Hematopoietic multipotent progenitor cell treated with erythropoietin and hydrocortisone succinate and interleukin-3 and kit ligand, for 6 days (in vitro differentiated cells): ENCODE data around the gene ERFL.
"Not testable (repeated sequence)": the region's sequence is repeated elsewhere in the genome, so short reads cannot be mapped to it uniquely, and the experiment has no call there.

ENCODE experiments used
- DNase-seq: peaks from one replicate; pipeline ENCODE4 v3.0.0-alpha.2; 2015

The ERFL gene

DNA sequence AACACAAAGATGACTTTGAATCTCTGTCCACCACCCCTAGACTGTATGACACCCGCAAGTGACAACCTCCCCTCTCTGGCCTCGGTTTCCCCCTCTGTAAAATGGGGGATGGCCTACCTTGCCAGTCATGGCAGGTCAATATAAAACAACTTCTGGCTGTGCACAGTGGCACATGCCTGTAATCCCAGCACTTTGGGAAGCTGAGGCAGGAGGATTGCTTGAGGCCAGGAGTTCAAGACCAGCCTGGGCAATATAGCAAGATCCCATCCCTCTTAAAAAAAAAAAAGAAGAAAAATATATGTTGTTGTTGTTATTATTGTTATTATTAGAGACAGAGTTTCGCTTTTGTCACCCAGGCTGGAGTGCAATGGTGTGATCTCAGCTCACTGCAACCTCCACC, 52.3 kb downstream of the ERFL start:
- not testable (repeated sequence) for DNase-seq

DNA sequence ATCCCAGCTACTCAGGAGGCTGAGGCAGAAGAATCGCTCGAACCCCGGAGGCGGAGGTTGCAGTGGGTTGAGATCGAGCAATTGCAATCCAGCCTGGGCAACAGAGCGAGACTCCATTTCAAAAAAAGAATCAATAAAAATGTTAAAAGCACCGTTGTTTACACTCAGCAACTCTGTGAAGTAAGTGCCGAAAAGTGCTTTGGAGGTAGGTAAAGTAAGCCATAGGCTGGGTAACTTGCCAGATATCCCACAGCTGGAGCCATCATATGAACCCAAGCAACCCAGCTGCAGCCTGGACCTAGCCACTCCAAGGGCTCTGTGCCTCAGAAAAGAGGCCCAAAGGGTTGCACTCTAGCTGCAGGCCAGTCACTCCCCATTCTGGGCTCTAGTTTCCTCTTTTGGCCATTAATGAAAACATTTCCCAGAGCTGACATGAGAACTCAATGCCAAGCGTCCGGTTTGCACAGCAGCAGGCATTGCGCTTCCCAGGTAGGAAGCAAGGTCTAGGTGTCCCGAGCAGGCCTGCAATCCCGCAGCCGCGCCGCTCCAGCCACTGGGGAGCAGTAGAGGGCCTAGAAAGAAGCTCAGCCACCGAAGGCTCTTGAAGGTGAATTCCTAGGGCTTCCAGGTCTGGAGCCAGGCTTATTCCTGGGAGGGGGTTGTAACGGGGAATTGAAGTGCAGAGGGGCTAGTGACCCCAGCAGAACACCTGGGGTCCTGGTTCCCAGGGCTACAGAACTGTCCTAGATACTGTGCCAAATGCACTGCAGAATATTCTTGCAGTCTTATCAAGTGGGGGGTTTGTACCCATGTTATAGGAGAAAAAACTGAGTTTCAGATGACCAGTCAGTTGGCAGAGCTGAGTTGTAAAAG, 55.2 kb downstream of the ERFL start:
- peak; percentile 85 for DNase-seq

GRCh38 chr19:41872384-41872774, 55.9 kb downstream of the ERFL start:
- no peak for DNase-seq

- peak; percentile 54 for DNase-seq
These were observed 56.5 kb downstream of the ERFL start for GRCh38 chr19:41871573-41872383.

DNA sequence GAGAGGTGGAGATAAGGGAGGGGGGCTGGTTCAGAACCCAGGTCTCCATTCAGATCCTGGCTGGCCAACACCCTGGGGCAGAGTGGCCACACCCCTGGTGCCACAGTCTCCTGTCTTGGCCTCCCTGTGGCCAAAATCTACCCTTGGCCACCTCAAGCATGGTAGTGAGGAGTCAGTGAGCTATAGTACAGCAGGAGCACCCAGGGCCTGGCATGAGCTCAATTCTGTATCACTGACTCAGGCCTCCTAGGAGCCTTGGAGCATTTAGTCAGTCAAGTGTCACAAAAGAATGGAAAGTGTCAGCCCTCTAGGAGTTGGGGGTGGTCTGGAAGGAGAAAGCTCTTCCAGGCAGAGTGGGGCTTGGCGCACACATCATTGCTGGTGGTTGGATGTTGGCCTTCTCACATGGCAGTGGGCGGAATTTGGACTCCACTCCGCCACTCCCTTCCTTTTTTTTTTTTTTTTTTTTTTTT, 57.8 kb downstream of the ERFL start:
- DNase-seq, result peak; percentile 59

DNA sequence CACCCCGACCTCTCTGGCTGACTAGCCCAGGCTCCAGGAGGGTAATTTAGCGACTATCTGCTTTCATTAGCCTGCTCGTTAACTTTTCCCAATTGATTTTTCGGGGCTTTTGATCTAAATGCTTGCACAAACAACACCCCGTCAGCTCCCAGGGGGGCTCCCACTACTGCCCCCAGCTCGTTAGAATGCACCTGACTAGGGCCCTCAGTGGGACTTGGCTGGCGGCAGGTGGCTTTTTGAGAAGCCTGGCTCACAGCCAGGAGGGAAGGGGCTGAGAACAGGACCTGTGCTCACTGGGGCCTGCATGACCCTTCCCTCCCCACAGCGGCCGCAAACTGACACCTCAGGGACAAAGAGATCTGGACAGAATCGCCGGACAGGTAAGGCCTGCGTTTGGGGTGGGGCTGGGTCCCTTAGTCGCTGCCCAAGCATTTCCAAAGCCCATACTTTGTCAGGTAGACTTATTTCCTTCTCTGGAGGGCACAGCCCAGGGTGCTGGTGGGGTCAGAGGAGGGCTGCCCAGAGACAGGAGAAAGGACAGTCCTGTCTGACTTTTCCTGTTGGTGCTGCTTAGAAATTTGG, 58.8 kb downstream of the ERFL start:
- DNase-seq, result no peak

- no peak for DNase-seq
These were observed 59.3 kb downstream of the ERFL start for GRCh38 chr19:41868989-41869300.

DNA sequence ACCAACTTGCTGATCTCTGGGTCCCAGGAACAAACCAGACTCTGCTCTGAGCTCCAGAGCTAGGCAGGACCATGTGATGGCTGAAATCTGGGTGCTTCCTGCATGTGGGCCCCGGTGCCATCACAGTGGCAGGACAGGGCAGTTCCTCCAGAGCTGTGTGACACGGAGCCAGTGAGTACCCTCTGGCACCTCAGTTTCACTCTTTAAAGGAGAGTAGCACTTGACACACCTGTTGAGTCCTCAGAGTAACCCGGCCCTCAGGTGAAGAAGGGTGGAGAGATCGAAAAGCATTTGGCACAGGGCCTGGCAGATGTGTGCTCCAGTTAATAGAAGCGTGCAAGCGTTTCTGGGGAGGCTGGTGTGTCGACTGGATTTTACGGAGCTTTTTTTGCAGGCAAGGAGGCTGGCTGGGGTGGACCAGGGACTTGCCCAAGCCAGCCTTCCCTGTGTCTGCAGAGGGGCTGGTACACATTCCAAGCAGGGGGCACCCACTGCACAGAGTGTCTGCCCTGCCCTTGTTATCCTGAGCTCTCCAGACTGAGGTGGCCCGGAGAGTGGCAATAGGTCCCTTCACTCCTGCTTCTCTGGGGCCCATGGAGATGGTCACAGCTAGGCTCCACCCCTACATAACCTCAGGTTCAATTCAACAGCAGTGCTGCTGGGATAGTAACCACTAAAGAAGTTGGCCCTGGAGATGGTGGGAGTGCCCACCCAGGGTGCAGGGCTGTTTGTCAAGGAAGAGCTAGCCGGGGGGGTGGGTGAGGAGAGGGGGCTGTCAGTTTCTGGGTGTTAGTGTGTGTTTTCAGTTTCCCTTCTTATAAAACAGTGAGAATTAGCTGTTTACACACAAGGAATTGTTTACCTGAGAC, 59.9 kb downstream of the ERFL start:
- DNase-seq, result no peak

DNA sequence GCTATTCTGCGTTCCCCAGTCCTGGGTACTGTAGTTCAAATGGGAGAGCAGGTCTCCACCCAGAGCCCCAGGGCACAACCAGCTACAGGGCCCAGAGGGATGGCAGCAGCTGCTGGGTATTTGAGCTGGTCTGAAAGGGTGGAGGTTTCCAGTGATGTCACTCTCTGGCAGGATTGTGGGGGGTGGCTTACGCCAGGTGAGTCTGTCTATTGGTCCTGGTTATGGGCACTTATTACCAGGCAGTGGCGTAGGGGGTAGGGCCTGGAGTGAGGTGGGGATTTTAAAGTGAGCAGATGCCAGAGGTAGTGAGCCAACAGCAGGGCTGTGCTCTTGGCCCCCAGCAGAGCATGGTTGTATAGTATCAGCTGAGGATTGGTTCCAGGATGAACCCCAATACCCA, 62.0 kb downstream of the ERFL start:
- DNase-seq, result no peak

DNA sequence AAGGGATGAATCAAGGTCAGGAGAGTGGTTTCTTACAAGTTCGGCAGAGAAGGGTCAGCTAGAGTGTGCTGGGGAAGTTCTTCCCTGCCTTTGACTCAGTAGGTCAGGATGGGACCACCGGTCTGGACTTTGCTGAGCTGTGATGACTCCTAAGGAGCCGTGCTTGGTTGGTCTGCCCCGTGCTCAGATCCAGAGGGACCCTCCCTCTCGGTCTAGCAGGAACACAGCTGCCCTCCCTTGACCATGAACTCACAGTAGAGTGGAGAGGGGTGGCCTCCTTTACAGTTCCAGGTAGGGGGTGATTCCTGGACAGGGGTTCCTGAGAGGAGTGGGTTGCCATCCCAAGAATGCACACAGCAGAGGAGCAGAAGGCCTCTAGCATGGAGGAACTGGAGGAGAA, 63.9 kb downstream of the ERFL start:
- DNase-seq, result no peak

- peak; percentile 63 for DNase-seq
These were observed 64.9 kb downstream of the ERFL start for GRCh38 chr19:41863209-41863931.

DNA sequence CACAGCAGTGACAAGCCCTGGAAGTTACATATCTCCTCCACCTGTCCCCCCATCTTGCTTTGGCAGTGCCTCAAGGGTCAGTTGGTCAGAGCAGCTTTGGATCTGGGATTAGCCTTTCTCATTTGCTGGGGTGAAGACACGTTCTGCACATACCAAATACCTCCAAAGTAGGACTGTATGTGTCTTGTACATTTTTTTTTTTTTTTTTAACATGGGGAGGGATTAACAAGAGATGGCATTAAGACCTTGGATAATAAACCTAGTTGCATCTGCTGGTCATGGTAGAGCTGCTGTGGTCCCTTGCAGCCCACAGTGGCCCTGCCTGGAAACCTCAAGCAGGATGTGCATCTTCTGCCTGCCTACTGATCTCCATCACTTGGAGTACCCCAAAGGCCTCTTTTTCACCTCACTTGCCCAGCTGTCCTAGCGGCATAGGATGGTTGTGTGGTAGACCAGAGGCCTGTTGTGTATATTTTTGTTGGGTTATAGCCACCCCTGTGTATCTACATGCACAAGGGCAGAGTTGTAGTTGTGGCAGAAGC, 65.7 kb downstream of the ERFL start:
- DNase-seq, result no peak

- DNase-seq, result no peak
These were observed 66.4 kb downstream of the ERFL start for GRCh38 chr19:41861846-41862245.

GRCh38 chr19:41861116-41861768, 67.0 kb downstream of the ERFL start:
- no peak for DNase-seq

DNA sequence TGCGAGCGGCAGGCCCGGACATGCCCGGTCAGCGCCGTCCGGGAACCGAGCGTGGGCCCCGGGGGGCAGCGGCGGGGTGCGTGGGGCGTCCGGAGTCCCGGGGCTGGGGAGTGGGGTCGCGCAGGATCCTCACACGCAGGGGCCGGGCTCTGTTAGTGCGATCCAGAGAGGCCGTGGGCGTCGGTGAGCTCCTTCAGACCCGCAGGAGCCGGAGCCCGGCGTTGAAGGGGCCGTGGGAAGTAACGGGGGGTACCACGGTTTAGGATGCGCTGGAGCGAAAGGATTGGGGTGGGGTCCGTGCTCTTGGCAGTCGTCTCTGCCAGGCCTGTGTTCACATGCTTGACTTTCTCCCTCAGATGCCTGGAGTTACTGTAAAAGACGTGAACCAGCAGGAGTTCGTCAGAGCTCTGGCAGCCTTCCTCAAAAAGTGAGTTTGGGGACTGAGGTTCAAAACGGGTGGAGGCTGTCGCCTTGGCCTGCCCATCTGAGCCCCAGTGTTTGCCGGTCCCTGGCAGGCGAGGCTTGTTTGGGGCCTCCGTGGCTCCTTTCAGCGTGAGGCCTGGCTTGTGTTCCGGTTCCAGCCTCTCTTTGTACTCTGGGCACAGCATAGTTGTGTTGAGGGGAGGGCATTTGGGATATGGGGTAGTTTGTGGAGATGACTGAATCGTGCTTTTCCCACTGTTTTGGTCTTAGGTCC, 67.7 kb downstream of the ERFL start:
- no peak for DNase-seq

DNA sequence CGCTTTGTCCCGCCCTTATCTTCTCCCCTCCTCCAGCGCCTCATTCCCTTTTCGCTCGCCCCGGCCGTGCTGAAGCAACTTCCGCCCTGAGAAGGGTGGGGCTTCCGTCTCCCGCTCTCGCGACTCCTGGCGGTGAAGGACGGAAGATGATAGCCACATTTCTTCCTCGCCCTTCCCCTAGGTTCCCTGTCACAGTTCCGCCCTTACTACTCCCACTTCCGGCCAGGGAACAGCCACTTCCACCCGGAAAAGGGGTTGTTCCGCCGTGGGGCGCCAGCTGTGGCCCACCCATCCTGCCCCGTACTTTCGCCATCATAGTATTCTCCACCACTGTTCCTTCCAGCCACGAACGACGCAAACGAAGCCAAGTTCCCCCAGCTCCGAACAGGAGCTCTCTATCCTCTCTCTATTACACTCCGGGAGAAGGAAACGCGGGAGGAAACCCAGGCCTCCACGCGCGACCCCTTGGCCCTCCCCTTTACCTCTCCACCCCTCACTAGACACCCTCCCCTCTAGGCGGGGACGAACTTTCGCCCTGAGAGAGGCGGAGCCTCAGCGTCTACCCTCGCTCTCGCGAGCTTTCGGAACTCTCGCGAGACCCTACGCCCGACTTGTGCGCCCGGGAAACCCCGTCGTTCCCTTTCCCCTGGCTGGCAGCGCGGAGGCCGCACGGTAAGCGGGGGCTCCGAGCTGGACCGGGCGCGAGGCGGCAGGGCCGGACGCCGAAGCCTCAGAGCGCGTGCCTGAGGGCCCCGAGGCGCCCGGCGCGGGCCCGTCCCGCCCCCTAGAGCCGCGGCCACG, 68.4 kb downstream of the ERFL start, which contains the start of gene RPS19:
Gene RPS19, plus strand, starts transcription at position 638 of the 801 bp plus-strand sequence. CDS start 520 bp downstream, outside the sequence.
- DNase-seq, result peak; percentile 99

DNA sequence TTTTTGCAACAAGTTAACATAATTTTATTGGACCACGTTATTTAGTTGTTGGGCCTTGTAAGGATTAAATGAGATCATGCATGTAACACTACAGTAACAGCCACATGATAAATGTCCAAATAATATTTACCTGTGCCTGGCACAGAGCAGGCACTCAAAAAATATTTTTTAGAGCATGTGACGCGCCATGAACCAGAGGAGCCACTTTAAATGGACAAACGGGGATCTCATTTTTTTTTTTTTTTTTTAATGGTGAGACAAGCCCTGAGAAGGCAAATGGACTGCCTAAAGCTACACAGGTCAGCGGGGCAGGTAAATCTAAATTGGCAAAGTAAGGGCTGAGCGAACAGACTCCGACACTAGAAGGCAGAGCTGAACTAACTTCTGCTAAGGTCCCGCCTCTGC, 69.0 kb downstream of the ERFL start:
- DNase-seq, result no peak
